22Rv1 (cell line): ENCODE measurements around the gene SWAP70.

ENCODE experiments used
- CTCF ChIP-seq: fragments of 450-650 bp; IDR thresholded peaks from 2 replicates; pipeline ENCODE4 v1.5.1; 2017; ENCODE audit warnings: mild to moderate bottlenecking
- ZFX ChIP-seq: fragments of 450-650 bp; IDR thresholded peaks from 2 replicates; pipeline ENCODE4 v1.6.1; 2017; ENCODE audit warnings: antibody characterized with exemption, borderline replicate concordance

- TF ChIP-seq CTCF, result no peak
- TF ChIP-seq ZFX, result no peak
These were observed 132.4 kb downstream of the SWAP70 start for GRCh38 chr11:9796266-9796665.
